ENCODE results near the gene FGF12.

The FGF12 gene

GRCh38 chr3:192395506-192395905 lies 331.8 kb downstream of the FGF12 start:
- no peak for TF ChIP-seq CTCF (IDR thresholded peaks at IDR 0.05; ENCODE audit: borderline replicate concordance, control extremely low read depth, extremely low read depth, insufficient read depth, missing control alignments)

GRCh38 chr3:192392986-192393385 lies 334.4 kb downstream of the FGF12 start:
- in situ Hi-C loops (cut with MboI; ENCODE audit: low sequenced_read_pairs, unreplicated experiment) = no loop called here
- no peak for TF ChIP-seq CTCF (IDR thresholded peaks at IDR 0.05; ENCODE audit: borderline replicate concordance, control extremely low read depth, extremely low read depth, insufficient read depth, missing control alignments)
- DNase-seq (ENCODE audit: low spot score) = no peak

More at GRCh38 chr3:192395506-192395905, 331.8 kb downstream of the FGF12 start:
- no peak for DNase-seq (ENCODE audit: low spot score)
- in situ Hi-C loops (cut with MboI; ENCODE audit: low sequenced_read_pairs, unreplicated experiment) = no loop called here

GRCh38 chr3:192382861-192383260 lies 344.5 kb downstream of the FGF12 start:
- in situ Hi-C loops (cut with MboI; ENCODE audit: low sequenced_read_pairs, unreplicated experiment) = no loop called here
- no peak for TF ChIP-seq CTCF (IDR thresholded peaks at IDR 0.05; ENCODE audit: borderline replicate concordance, control extremely low read depth, extremely low read depth, insufficient read depth, missing control alignments)
- no peak for DNase-seq (ENCODE audit: low spot score)

GRCh38 chr3:192373586-192373985 lies 353.8 kb downstream of the FGF12 start:
- no peak for TF ChIP-seq CTCF (IDR thresholded peaks at IDR 0.05; ENCODE audit: borderline replicate concordance, control extremely low read depth, extremely low read depth, insufficient read depth, missing control alignments)
- no peak for DNase-seq (ENCODE audit: low spot score)
- in situ Hi-C loops (cut with MboI; ENCODE audit: low sequenced_read_pairs, unreplicated experiment) = no loop called here

GRCh38 chr3:192373032-192373431 lies 354.3 kb downstream of the FGF12 start:
- no peak for DNase-seq (ENCODE audit: low spot score)
- TF ChIP-seq CTCF (IDR thresholded peaks at IDR 0.05; ENCODE audit: borderline replicate concordance, control extremely low read depth, extremely low read depth, insufficient read depth, missing control alignments) = no peak
- in situ Hi-C loops (cut with MboI; ENCODE audit: low sequenced_read_pairs, unreplicated experiment) = no loop called here

- no peak for DNase-seq (ENCODE audit: low spot score)
- in situ Hi-C loops (cut with MboI; ENCODE audit: low sequenced_read_pairs, unreplicated experiment) = no loop called here
- no peak for TF ChIP-seq CTCF (IDR thresholded peaks at IDR 0.05; ENCODE audit: borderline replicate concordance, control extremely low read depth, extremely low read depth, insufficient read depth, missing control alignments)
Observed at GRCh38 chr3:192372616-192373015, 354.7 kb downstream of the FGF12 start.
